OCI-LY1 (cell line): Measurements from ENCODE around the gene AREL1.

Experiments
- CTCF ChIP-seq: fragments of 200-600 bp; sonication (generic), shearing (Covaris generic); IDR thresholded peaks from 2 replicates; pipeline ENCODE4 v1.5.1; 2017; ENCODE audit warnings: mild to moderate bottlenecking, antibody characterized with exemption, low read length, moderate library complexity, mixed read lengths
- EZH2 ChIP-seq: fragments of 200-600 bp; sonication (generic), shearing (Covaris generic); IDR thresholded peaks from 2 replicates; pipeline ENCODE4 v1.8.0; 2017; ENCODE audit warnings: borderline replicate concordance, mixed run types, mild to moderate bottlenecking, antibody characterized with exemption, low read length, moderate library complexity, mixed read lengths

- TF ChIP-seq CTCF, result no peak
- TF ChIP-seq EZH2, result no peak
Measured at GRCh38 chr14:74621556-74621955, 91.3 kb downstream of the AREL1 start.
